GM21737 (cell line): ENCODE results near the gene CUBN.
"Not testable (repeated sequence)": the region's sequence is repeated elsewhere in the genome, so short reads cannot be mapped to it uniquely, and the experiment has no call there.

Source experiments
- ATAC-seq: cut with Tn5 transposase; IDR thresholded peaks from one replicate; pipeline ENCODE4 v1.9.1; 2021; ENCODE audit warnings: mild to moderate bottlenecking, moderate library complexity; ENCODE audit not compliant: unreplicated experiment

The CUBN gene

GRCh38 chr10:17021656-17022465, 107.8 kb downstream of the CUBN start:
- ATAC-seq, result no peak

GRCh38 chr10:17019696-17020095, 109.9 kb downstream of the CUBN start:
- ATAC-seq, result no peak

GRCh38 chr10:17013131-17013983, 116.3 kb downstream of the CUBN start:
- not testable (repeated sequence) for ATAC-seq

- ATAC-seq, result not testable (repeated sequence)
Observed at GRCh38 chr10:17012731-17013130, 116.9 kb downstream of the CUBN start.

GRCh38 chr10:17010363-17011145, 119.1 kb downstream of the CUBN start:
- no peak for ATAC-seq

GRCh38 chr10:17009212-17009700, 120.4 kb downstream of the CUBN start:
- ATAC-seq, result no peak

- ATAC-seq, result no peak
Observed at GRCh38 chr10:17007418-17007770, 122.2 kb downstream of the CUBN start.

GRCh38 chr10:17006631-17007417, 122.8 kb downstream of the CUBN start:
- ATAC-seq, result no peak

GRCh38 chr10:17005621-17006566, 123.7 kb downstream of the CUBN start:
- no peak for ATAC-seq

- no peak for ATAC-seq
Observed at GRCh38 chr10:17004801-17005380, 124.7 kb downstream of the CUBN start.

GRCh38 chr10:17003651-17004286, 125.8 kb downstream of the CUBN start:
- ATAC-seq, result no peak

GRCh38 chr10:17003151-17003550, 126.5 kb downstream of the CUBN start:
- no peak for ATAC-seq

- ATAC-seq, result no peak
Observed at GRCh38 chr10:17001961-17002749, 127.5 kb downstream of the CUBN start.

- no peak for ATAC-seq
Observed at GRCh38 chr10:17001297-17001744, 128.3 kb downstream of the CUBN start.

- ATAC-seq, result no peak
Observed at GRCh38 chr10:16999665-17000451, 129.8 kb downstream of the CUBN start.

GRCh38 chr10:16996530-16996964, 133.1 kb downstream of the CUBN start:
- ATAC-seq, result no peak
